Measurements from ENCODE around the gene C1orf21. TPM values are rescaled to one million over a fixed set of nuclear protein-coding genes. Genes with fewer than 3 reads are reported as not detected.

C1orf21 gene
- total and polyA plus RNA-seq, 2 of the 4 experiments (the other 2 are of a cell fraction), result 6.4 to 9.9 TPM

- Histone ChIP-seq H4K8ac (ENCODE audit: low read depth in 2 of 2, low read length in 2 of 2) (no peak overlapping the region), H3K18ac (ENCODE audit: low read depth, low read length) (no peak overlapping the region), H3K56ac (ENCODE audit: extremely low read depth, insufficient read depth, low read length) (no peak overlapping the region), H2AK5ac (ENCODE audit: low read depth, low read length) (peak overlapping the region; percentile 27; the same call in 1 of the 2 replicates), H3K14ac (replicated peaks; ENCODE audit: low read depth, low read length) (no peak overlapping the region), H3K36me3 (ENCODE audit: control insufficient read depth, insufficient read depth, low read length) (no peaks in the 10 kb centered on the region), H2BK20ac (ENCODE audit: low read depth, low read length) (peak overlapping the region; percentile 14; the same call in 1 of the 2 replicates), H3K27me3 (ENCODE audit: control insufficient read depth, insufficient read depth, low read length) (peaks cover 2% of the 10 kb centered on the region; the same call in 1 of the 2 replicates), H3K79me1 (ENCODE audit: low read depth in 1 of 2, low read length in 2 of 2) (no peaks in the 10 kb centered on the region), H2BK15ac (ENCODE audit: low read depth, low read length) (no peak overlapping the region), H3K9me1 (ENCODE audit: insufficient read depth, low read length) (peaks cover 8% of the 10 kb centered on the region), H3K4ac (ENCODE audit: low read depth, low read length) (no peak overlapping the region), H2AFZ (replicated peaks; ENCODE audit: low read length, poor library complexity) (no peak overlapping the region), H4K5ac (ENCODE audit: low read depth, low read length) (no peak overlapping the region), H3K4me3 (ENCODE audit: insufficient read depth, low read depth, low read length) (no peak overlapping the region), H4K91ac (ENCODE audit: insufficient read depth, low read depth, low read length) (no peak overlapping the region), H2BK5ac (ENCODE audit: low read depth, low read length, poor library complexity, severe bottlenecking) (no peak overlapping the region), H3K9me3 (ENCODE audit: control insufficient read depth, insufficient read depth, low read length) (no peaks in the 10 kb centered on the region), H2BK120ac (ENCODE audit: low read depth, low read length) (no peak overlapping the region), H4K20me1 (ENCODE audit: insufficient read depth, low read length) (no peaks in the 10 kb centered on the region), H2AK9ac (replicated peaks; ENCODE audit: low read depth, low read length, poor library complexity) (peak overlapping the region; percentile 15), H3K27ac (ENCODE audit: insufficient read depth, low read length) (no peak overlapping the region), H3K9ac (ENCODE audit: low read depth, low read length) (no peak overlapping the region), H3K4me1 (ENCODE audit: control insufficient read depth, insufficient read depth, low read length) (peaks cover 9% of the 10 kb centered on the region), H3K23ac (ENCODE audit: low read depth, low read length) (no peak overlapping the region), H3K4me2 (ENCODE audit: low read depth, low read length) (no peak overlapping the region)
- ChIA-PET CTCF (no interaction called here), POLR2A (ENCODE audit: unreplicated experiment) (no interaction called here)
- DNase-seq (no peak), ATAC-seq (ENCODE audit: low read depth) (no peak)
- in situ Hi-C loops (cut with MboI; ENCODE audit: low sequenced_read_pairs) (no loop called here), dilution Hi-C loops (cut with HindIII; ENCODE audit: low sequenced_read_pairs, unreplicated experiment) (no loop called here), intact Hi-C loops (cut with micrococcal nuclease) (no loop called here)
- no CpG with 5 or more reads among the region's 3 CpGs for WGBS, 2 experiments (ENCODE audit: extremely low coverage in 2 of 2, insufficient read length in 1 of 2)
- TF ChIP-seq ELK1 (IDR thresholded peaks at IDR 0.05; ENCODE audit: borderline replicate concordance, low read depth, low read length) (no peak), MAFK (IDR thresholded peaks at IDR 0.05; ENCODE audit: low read depth, low read length) (no peak), RAD21 (IDR thresholded peaks at IDR 0.05; ENCODE audit: low read length) (no peak), POLR2A (IDR thresholded peaks at IDR 0.05; ENCODE audit: low read depth, low read length) (no peak), NFE2L2 (IDR thresholded peaks at IDR 0.05; ENCODE audit: low read depth, low read length) (no peak), MAZ (IDR thresholded peaks at IDR 0.05; ENCODE audit: borderline replicate concordance, low read depth, low read length) (no peak), USF2 (IDR thresholded peaks at IDR 0.05; ENCODE audit: low read depth, low read length) (no peak), RCOR1 (IDR thresholded peaks at IDR 0.05; ENCODE audit: insufficient replicate concordance, low read length) (no peak), CEBPB (IDR thresholded peaks at IDR 0.05; ENCODE audit: low read depth, low read length) (no peak), CTCF (conservative IDR thresholded peaks at IDR 0.05; ENCODE audit: low read depth, low read length) (no peak), CHD1 (IDR thresholded peaks at IDR 0.05; ENCODE audit: low read depth, low read length) (no peak), BHLHE40 (IDR thresholded peaks at IDR 0.05; ENCODE audit: low read depth, low read length) (no peak), SMC3 (IDR thresholded peaks at IDR 0.05; ENCODE audit: low read depth, low read length) (no peak), RFX5 (IDR thresholded peaks at IDR 0.05; ENCODE audit: low read depth, low read length) (no peak), FOS (IDR thresholded peaks at IDR 0.05; ENCODE audit: low read depth, low read length) (no peak)
- no TSS peak for BruUV-seq (replicated peaks)
Observed at GRCh38 chr1:184646824-184647223, 260.0 kb downstream of the C1orf21 start.
